NB4 (cell line): ENCODE results near the gene PRR20D.
"Not testable (repeated sequence)": the region's sequence is repeated elsewhere in the genome, so short reads cannot be mapped to it uniquely, and the experiment has no call there.

ENCODE experiments used
- DNase-seq: peaks from one replicate; pipeline ENCODE4 v3.0.0; 2010; ENCODE audit warnings: low read depth
- H3K4me3 ChIP-seq: one replicate; pipeline ENCODE4 v1.5.1; 2011; ENCODE audit warnings: mild to moderate bottlenecking, low read depth, low read length, moderate library complexity
- MYC ChIP-seq: IDR thresholded peaks from 2 replicates; pipeline ENCODE4 v1.6.1; 2011; ENCODE audit warnings: low read depth, low read length
- POLR2A ChIP-seq: IDR thresholded peaks from 2 replicates; pipeline ENCODE4 v1.6.1; 2011; ENCODE audit warnings: mild to moderate bottlenecking; ENCODE audit not compliant: insufficient read length; ENCODE audit errors: extremely low read depth
- TF ChIP-seq, protein P1 (sequence below): IDR thresholded peaks from one replicate; pipeline ENCODE4 v1.5.1; 2012; ENCODE audit warnings: low read depth, low read length
- TF ChIP-seq, protein P2 (sequence below): IDR thresholded peaks from 2 replicates; pipeline ENCODE4 v1.6.1; 2011; ENCODE audit warnings: low read depth, low read length

The PRR20D gene

DNA sequence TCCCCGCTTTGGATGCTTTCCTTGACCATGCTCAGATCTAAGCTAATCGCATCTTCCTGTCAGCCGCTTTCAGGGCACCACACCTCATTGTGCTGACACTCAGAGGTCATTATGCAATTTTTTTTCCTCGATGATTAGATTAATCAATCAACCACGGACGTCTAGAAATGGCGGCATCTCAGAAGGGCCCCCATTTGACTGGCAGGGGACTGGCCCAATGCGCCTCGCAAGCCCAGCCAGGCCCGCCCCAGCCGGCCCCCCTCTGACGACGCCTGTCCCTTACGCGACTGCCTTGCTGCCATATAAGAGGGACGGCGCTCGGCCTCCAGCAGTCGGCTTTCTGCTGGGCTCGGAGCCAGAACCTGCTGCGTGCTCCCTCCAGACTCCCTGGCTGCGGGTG lies at the start of gene PRR20D:
Gene PRR20D, plus strand, starts transcription at position 301 of the 400 bp plus-strand sequence. CDS start 387 bp downstream, outside the sequence.
- not testable (repeated sequence) for H3K4me3 ChIP-seq, DNase-seq

DNA sequence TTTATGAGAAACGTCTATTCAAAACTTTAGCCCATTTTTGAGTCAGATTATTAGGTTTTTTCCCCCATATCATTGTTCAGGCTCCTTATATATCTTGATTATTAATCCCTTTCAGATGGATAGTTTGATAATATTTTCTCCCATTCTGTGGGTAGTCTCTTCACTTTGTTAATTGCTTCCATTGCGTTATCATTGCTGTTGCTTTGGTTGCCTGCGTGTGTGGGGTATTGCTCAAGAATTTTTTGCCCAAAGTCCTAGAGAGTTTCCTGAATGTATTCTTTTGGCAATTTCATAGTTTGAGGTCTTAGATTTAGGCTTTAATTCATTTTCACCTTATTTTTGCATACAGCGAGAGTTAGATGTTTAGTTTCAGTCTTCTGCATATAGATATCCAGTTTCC lies 45.5 kb upstream of the PRR20D start:
- TF ChIP-seq MYC (no peak), POLR2A (no peak)
- TF ChIP-seq, protein P1, sequence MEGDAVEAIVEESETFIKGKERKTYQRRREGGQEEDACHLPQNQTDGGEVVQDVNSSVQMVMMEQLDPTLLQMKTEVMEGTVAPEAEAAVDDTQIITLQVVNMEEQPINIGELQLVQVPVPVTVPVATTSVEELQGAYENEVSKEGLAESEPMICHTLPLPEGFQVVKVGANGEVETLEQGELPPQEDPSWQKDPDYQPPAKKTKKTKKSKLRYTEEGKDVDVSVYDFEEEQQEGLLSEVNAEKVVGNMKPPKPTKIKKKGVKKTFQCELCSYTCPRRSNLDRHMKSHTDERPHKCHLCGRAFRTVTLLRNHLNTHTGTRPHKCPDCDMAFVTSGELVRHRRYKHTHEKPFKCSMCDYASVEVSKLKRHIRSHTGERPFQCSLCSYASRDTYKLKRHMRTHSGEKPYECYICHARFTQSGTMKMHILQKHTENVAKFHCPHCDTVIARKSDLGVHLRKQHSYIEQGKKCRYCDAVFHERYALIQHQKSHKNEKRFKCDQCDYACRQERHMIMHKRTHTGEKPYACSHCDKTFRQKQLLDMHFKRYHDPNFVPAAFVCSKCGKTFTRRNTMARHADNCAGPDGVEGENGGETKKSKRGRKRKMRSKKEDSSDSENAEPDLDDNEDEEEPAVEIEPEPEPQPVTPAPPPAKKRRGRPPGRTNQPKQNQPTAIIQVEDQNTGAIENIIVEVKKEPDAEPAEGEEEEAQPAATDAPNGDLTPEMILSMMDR, result no peak
- TF ChIP-seq, protein P2, sequence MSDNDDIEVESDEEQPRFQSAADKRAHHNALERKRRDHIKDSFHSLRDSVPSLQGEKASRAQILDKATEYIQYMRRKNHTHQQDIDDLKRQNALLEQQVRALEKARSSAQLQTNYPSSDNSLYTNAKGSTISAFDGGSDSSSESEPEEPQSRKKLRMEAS, result no peak
- no peak overlapping the region for H3K4me3 ChIP-seq
- DNase-seq, result no peak

DNA sequence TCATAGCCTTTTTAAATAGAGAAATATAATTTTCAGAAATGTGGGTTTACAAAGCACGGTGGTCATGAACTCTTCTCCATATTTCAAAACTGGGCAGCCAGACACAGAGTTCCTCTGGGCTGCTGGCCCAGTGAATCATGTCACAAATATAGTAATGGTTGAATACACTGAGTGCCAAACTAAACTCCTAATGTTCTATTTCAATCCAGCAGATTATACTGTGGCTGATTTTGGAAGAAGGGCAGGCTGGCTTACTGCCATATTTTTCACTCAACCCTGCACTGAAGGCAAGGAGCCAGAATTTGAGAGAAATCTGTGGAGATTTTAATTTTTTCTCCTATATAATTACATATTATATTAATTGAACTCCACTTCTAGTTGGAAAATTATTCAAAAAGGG lies 36.8 kb upstream of the PRR20D start:
- no peak overlapping the region for H3K4me3 ChIP-seq
- DNase-seq, result no peak
- TF ChIP-seq POLR2A (no peak), MYC (no peak)
- TF ChIP-seq, protein P1, result no peak
- TF ChIP-seq, protein P2, result no peak

DNA sequence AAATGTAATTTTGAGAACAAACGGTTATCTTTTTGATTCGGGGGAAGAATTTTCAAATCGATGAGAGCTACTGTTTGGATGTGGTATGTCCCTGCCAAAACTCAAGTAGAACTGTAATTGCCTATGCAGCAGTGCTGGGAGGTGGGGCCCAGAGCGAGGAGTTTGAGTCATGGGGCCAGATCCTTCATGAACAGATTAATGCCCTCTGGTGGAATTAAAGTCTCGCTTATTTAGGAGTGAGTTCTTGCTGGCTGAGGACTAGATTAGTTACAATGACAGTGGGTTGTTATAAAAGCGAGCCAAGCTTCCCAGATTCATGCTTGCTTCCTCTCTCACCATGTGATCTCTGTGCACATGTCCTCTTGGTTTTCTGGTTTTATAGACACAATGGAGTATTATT lies 31.5 kb upstream of the PRR20D start:
- TF ChIP-seq POLR2A, result no peak
- TF ChIP-seq, protein P1, result no peak
- TF ChIP-seq, protein P2, result no peak
- peak; percentile 9 for DNase-seq
- no peak overlapping the region for H3K4me3 ChIP-seq

DNA sequence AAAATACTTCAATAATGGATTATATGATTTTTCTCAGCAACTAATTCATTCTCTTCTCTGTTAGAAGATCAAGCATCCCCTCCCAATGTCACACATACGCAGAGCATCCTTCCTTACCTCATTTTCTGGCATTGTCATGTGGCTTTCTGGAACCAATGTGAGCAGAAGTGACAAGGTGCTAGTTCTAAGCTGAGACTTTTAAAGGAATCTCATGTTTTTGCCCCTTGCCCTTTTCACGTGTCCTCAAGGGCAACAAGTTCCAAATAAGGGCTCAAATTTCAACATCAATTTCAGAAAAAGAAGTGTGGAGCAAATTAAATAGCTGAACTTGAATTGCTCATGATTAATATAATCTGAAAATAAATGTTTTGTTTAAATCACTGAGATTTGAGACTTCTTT lies 24.3 kb upstream of the PRR20D start:
- no peak for TF ChIP-seq MYC
- TF ChIP-seq, protein P2, result no peak
- TF ChIP-seq, protein P1, result no peak
- TF ChIP-seq POLR2A, result no peak
- DNase-seq, result no peak
- no peak overlapping the region for H3K4me3 ChIP-seq

DNA sequence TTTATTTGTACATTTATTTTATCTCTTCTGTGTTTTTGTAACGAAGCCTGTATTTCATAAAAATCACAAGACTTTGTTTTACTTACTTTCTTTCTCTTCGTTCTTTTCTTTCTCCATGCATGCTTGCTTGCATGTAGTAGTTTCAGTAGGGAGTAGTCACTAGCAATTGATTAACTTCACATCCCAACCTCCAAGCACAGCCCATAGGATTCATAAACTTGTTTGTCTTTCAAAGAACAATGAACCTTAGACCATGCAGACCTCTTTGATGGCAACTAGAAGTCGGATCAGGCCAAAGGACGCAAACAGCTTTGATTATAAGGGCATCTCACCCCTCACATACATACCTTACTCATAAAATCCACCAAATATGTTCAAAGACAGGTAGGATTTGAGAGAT lies 22.8 kb upstream of the PRR20D start:
- TF ChIP-seq POLR2A (no peak), MYC (no peak)
- TF ChIP-seq, protein P1, result no peak
- TF ChIP-seq, protein P2, result no peak
- no peak for DNase-seq
- no peak overlapping the region for H3K4me3 ChIP-seq
